ENCODE measurements around the gene BIRC5.
"Not testable (repeated sequence)": the region's sequence is repeated elsewhere in the genome, so short reads cannot be mapped to it uniquely, and the experiment has no call there.

Gene BIRC5

GRCh38 chr17:78226055-78226758 is 12.2 kb downstream of the BIRC5 start:
- no peak for DNase-seq

GRCh38 chr17:78226759-78227454 is 12.9 kb downstream of the BIRC5 start:
- DNase-seq: no peak

GRCh38 chr17:78227455-78227916 is 13.4 kb downstream of the BIRC5 start:
- DNase-seq: no peak

- no peak for DNase-seq
Measured at GRCh38 chr17:78228176-78228575, 14.1 kb downstream of the BIRC5 start.

GRCh38 chr17:78230252-78230962 is 16.4 kb downstream of the BIRC5 start:
- no peak for DNase-seq

GRCh38 chr17:78230996-78231935 is 17.2 kb downstream of the BIRC5 start, which contains the start of gene TMEM235:
Gene TMEM235 (plus strand): TSS chr17:78231631. CDS start chr17:78232024, 393 bp downstream.
- DNase-seq: no peak

- DNase-seq: no peak
Measured at GRCh38 chr17:78231991-78232858, 18.2 kb downstream of the BIRC5 start.

GRCh38 chr17:78232859-78233173 is 18.8 kb downstream of the BIRC5 start:
- no peak for DNase-seq

GRCh38 chr17:78233678-78234077 is 19.6 kb downstream of the BIRC5 start:
- no peak for DNase-seq

GRCh38 chr17:78234261-78234865 is 20.3 kb downstream of the BIRC5 start:
- no peak for DNase-seq

GRCh38 chr17:78235022-78235421 is 21.0 kb downstream of the BIRC5 start:
- DNase-seq: not testable (repeated sequence)

- no peak for DNase-seq
Measured at GRCh38 chr17:78235885-78236284, 21.8 kb downstream of the BIRC5 start.

- no peak for DNase-seq
Measured at GRCh38 chr17:78236362-78237127, 22.5 kb downstream of the BIRC5 start.

- no peak for DNase-seq
Measured at GRCh38 chr17:78237401-78238012, 23.5 kb downstream of the BIRC5 start.

GRCh38 chr17:78238823-78239488 is 24.9 kb downstream of the BIRC5 start:
- DNase-seq: no peak

- DNase-seq: no peak
Measured at GRCh38 chr17:78239489-78239931, 25.5 kb downstream of the BIRC5 start.

- DNase-seq: no peak
Measured at GRCh38 chr17:78240012-78240655, 26.1 kb downstream of the BIRC5 start.

GRCh38 chr17:78240839-78241238 is 26.8 kb downstream of the BIRC5 start:
- DNase-seq: no peak
